Natural killer cell (primary cell): ENCODE data around the gene RBAK. TPM values are rescaled to one million over a fixed set of nuclear protein-coding genes. Genes with fewer than 3 reads are reported as not detected.
"Not testable (repeated sequence)": the region's sequence is repeated elsewhere in the genome, so short reads cannot be mapped to it uniquely, and the experiment has no call there.

Experiments
- ATAC-seq, 3 donors: fragments of 150-1000 bp in 2 of 3; fragments of 200-7000 bp in 1 of 3; cut with Tn5 transposase; 1 replicate in 1 of 3; 2 replicates in 2 of 3; pipeline ENCODE4 v1.10.0; 2021; ENCODE audit warnings: mild to moderate bottlenecking in 2 of 3, moderate library complexity in 2 of 3
- DNase-seq, 2 donors: peaks; one replicate each; pipeline versions ENCODE4 v3.0.0 to v3.0.0-alpha.2; 2013 to 2021; ENCODE audit warnings: mixed read lengths in 1 of 2
- H3K27ac ChIP-seq: one replicate; pipeline ENCODE4 v1.5.1; 2013; ENCODE audit warnings: mild to moderate bottlenecking, low read length
- H3K27me3 ChIP-seq: one replicate; pipeline ENCODE4 v1.6.1; 2013; ENCODE audit warnings: low read length; ENCODE audit not compliant: control insufficient read depth, insufficient read depth
- H3K36me3 ChIP-seq: one replicate; pipeline ENCODE4 v1.6.1; 2013; ENCODE audit warnings: low read length; ENCODE audit not compliant: control insufficient read depth, insufficient read depth
- H3K4me1 ChIP-seq: one replicate; pipeline ENCODE4 v1.6.1; 2013; ENCODE audit warnings: low read length; ENCODE audit not compliant: control insufficient read depth, insufficient read depth
- H3K4me3 ChIP-seq: one replicate; pipeline ENCODE4 v1.5.1; 2013; ENCODE audit warnings: low read length
- H3K9me3 ChIP-seq: one replicate; pipeline ENCODE4 v1.6.1; 2013; ENCODE audit warnings: low read length; ENCODE audit not compliant: control insufficient read depth, insufficient read depth
- H3K27ac Mint-ChIP-seq, 2 donors: one replicate each; pipeline ENCODE4 v1.8.0; 2022; ENCODE audit warnings: mild to moderate bottlenecking in 2 of 2, mixed read lengths in 2 of 2, moderate library complexity in 1 of 2
- H3K27me3 Mint-ChIP-seq, 2 donors: one replicate each; pipeline ENCODE4 v1.8.0; 2022; ENCODE audit warnings: low read depth in 2 of 2, mixed read lengths in 2 of 2
- H3K36me3 Mint-ChIP-seq: one replicate; pipeline ENCODE4 v1.8.0; 2022; ENCODE audit warnings: mixed read lengths
- H3K4me1 Mint-ChIP-seq, 2 donors: one replicate each; pipeline ENCODE4 v1.8.0; 2022; ENCODE audit warnings: mixed read lengths in 2 of 2
- H3K4me3 Mint-ChIP-seq: one replicate; pipeline ENCODE4 v1.8.0; 2022; ENCODE audit warnings: mild to moderate bottlenecking, moderate library complexity, mixed read lengths
- H3K9me3 Mint-ChIP-seq, 2 donors: one replicate each; pipeline ENCODE4 v1.8.0; 2022; ENCODE audit warnings: mixed read lengths in 2 of 2
- WGBS: methylation state at CpG from one replicate; pipeline ENCODE4 v1.1.7; 2013; ENCODE audit warnings: missing lambda C conversion rate; ENCODE audit not compliant: insufficient coverage; 5-methylcytosine and 5-hydroxymethylcytosine counted together
- intact Hi-C: fragments of 100-400 bp; cut with micrococcal nuclease; formaldehyde crosslinking; loops from one replicate; pipeline ENCODE4 v1.14.2; 2022
- total RNA-seq, 4 donors: library from RNA; stranded (reverse); fragments of 120-200 nt in 1 of 4; gene quantifications; one replicate each; pipeline versions ENCODE4 v1.2.3 to v1.2.4, GENCODE V29; 2013 to 2022
- TF ChIP-seq, protein P1 (sequence below): fragments of 200-600 bp; IDR thresholded peaks from one replicate; pipeline ENCODE4 v1.8.0; 2022; ENCODE audit warnings: antibody characterized with exemption

The RBAK gene
- total RNA-seq, 3 donors from 2014 or later (not counting 1 experiment from before 2014, with no cell fraction given) = 12.3 to 21.7 (median 14.2) TPM

DNA sequence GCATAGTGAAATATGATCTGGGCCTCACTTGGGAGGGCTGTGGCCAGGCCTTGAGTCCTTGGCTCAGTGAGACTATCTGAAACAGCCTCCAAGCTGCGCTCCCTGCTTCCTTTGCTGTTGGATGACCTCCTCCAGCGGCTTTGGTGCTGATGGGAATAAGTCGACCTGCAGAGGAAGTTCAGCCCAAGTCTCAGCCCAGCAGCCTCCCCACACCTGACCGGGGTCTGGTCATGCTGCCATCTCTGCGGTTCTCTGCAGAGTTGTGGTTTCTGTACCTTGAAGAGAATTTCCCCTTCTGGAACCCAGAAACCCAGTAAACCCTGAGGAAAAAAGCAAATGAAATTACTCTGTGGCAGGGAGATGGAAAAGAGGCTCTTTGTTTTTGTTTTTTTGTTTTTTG, 4.6 kb upstream of the RBAK start:
- H3K4me3 ChIP-seq = no peak overlapping the region
- no peaks in the 10 kb centered on the region for H3K27me3 Mint-ChIP-seq
- peaks cover 7% of the 10 kb centered on the region for H3K4me1 ChIP-seq
- no peaks in the 10 kb centered on the region for H3K9me3 ChIP-seq
- H3K27me3 ChIP-seq = no peaks in the 10 kb centered on the region
- H3K36me3 Mint-ChIP-seq = no peaks in the 10 kb centered on the region
- H3K27ac Mint-ChIP-seq = no peak overlapping the region
- no peak overlapping the region for H3K27ac ChIP-seq
- H3K9me3 Mint-ChIP-seq = no peaks in the 10 kb centered on the region
- intact Hi-C loops = no loop called here
- WGBS = 49% methylated on average over 3 of the region's 5 CpGs
- peaks cover 7 to 8% of the 10 kb centered on the region in 2 donors for H3K4me1 Mint-ChIP-seq
- no peak overlapping the region for H3K4me3 Mint-ChIP-seq
- TF ChIP-seq, protein P1, sequence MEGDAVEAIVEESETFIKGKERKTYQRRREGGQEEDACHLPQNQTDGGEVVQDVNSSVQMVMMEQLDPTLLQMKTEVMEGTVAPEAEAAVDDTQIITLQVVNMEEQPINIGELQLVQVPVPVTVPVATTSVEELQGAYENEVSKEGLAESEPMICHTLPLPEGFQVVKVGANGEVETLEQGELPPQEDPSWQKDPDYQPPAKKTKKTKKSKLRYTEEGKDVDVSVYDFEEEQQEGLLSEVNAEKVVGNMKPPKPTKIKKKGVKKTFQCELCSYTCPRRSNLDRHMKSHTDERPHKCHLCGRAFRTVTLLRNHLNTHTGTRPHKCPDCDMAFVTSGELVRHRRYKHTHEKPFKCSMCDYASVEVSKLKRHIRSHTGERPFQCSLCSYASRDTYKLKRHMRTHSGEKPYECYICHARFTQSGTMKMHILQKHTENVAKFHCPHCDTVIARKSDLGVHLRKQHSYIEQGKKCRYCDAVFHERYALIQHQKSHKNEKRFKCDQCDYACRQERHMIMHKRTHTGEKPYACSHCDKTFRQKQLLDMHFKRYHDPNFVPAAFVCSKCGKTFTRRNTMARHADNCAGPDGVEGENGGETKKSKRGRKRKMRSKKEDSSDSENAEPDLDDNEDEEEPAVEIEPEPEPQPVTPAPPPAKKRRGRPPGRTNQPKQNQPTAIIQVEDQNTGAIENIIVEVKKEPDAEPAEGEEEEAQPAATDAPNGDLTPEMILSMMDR = no peak
- DNase-seq = peak in 1 of 2 donors; percentile 4
- ATAC-seq = no peak
- no peaks in the 10 kb centered on the region for H3K36me3 ChIP-seq

DNA sequence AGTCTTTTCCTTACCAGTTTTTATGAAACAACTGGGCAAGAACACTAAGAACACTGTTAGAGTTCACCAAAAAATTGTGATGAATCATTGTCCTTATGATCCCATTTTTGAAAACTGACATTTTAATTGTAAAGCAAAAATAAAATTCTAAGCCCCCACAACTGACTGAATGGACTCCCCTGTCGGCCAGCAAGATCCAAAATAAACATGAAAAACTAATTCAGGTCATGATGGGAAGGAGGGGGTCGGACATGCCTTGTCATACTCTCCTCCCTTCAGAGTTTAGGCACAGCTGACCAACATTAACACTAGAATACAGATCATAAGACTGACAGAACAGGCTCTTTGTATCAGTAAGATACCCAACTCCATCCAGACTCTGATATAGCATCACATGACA, 2.0 kb upstream of the RBAK start:
- 83% methylated on average over 2 of the region's 2 CpGs for WGBS
- Mint-ChIP-seq H3K27ac (no peak overlapping the region), H3K4me1 (peaks cover 12 to 19% of the 10 kb centered on the region in 2 donors)

DNA sequence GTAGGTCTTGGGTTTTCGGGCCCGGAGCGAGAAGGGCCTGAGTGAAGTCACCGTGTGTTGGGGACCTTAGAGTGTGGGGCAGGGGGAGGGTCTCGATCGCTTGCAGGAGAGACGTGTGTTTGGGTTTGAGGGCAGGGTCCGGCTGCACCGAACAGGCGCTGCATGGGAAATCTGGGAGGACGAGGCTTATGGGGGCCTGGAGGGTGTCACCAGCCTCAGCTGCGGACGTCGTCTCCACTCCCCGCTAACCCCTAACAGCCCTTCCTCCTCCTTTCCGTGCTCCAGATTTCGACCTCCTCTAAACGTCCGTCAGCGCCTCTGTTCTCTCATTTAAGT, 705 bp downstream of the RBAK start:
- peaks cover 20 to 25% of the 10 kb centered on the region in 2 donors for H3K4me1 Mint-ChIP-seq
- H3K27me3 Mint-ChIP-seq, H3K36me3 ChIP-seq, H3K36me3 Mint-ChIP-seq, ATAC-seq, H3K9me3 ChIP-seq, H3K9me3 Mint-ChIP-seq, H3K27me3 ChIP-seq, intact Hi-C loops: not testable (repeated sequence)
- Histone ChIP-seq H3K27ac (peak overlapping the region; percentile 74), H3K4me3 (peak overlapping the region; percentile 73), H3K4me1 (peaks cover 17% of the 10 kb centered on the region)
- DNase-seq = peak in 1 of 2 donors; percentile 15
- H3K4me3 Mint-ChIP-seq = peak overlapping the region; percentile 88
- H3K27ac Mint-ChIP-seq = peak overlapping the region; percentile 90 to 91
- under 1% methylated on average over 19 of the region's 20 CpGs for WGBS

More for the DNA sequence above, 2.0 kb upstream of the RBAK start:
- no peak overlapping the region for H3K4me3 ChIP-seq
- ATAC-seq (no peak), DNase-seq (no peak)
- H3K9me3 ChIP-seq = no peaks in the 10 kb centered on the region
- TF ChIP-seq, protein P1 = no peak
- no peaks in the 10 kb centered on the region for H3K36me3 ChIP-seq
- no peaks in the 10 kb centered on the region for H3K27me3 Mint-ChIP-seq
- H3K36me3 Mint-ChIP-seq = no peaks in the 10 kb centered on the region
- no peak overlapping the region for H3K4me3 Mint-ChIP-seq
- H3K9me3 Mint-ChIP-seq = no peaks in the 10 kb centered on the region
- no peaks in the 10 kb centered on the region for H3K27me3 ChIP-seq
- intact Hi-C loops = no loop called here
- H3K4me1 ChIP-seq = peaks cover 17% of the 10 kb centered on the region
- no peak overlapping the region for H3K27ac ChIP-seq

GRCh38 chr7:5047127-5047526, 1.5 kb downstream of the RBAK start:
- H3K27me3 Mint-ChIP-seq = not testable (repeated sequence)

More at GRCh38 chr7:5047127-5047526, 1.5 kb downstream of the RBAK start:
- H3K9me3 Mint-ChIP-seq, H3K4me3 ChIP-seq, H3K27ac ChIP-seq, intact Hi-C loops, H3K9me3 ChIP-seq, ATAC-seq, H3K27me3 ChIP-seq, DNase-seq: not testable (repeated sequence)
- peaks cover 20 to 25% of the 10 kb centered on the region in 2 donors for H3K4me1 Mint-ChIP-seq
- peak overlapping the region; percentile 88 for H3K4me3 Mint-ChIP-seq
- H3K36me3 Mint-ChIP-seq = peaks cover 16% of the 10 kb centered on the region
- peaks cover 15% of the 10 kb centered on the region for H3K36me3 ChIP-seq
- peak overlapping the region; percentile 90 to 91 for H3K27ac Mint-ChIP-seq
- WGBS = 100% methylated on average over 2 of the region's 2 CpGs
- peaks cover 17% of the 10 kb centered on the region for H3K4me1 ChIP-seq
